Osteocyte (in vitro differentiated cells): ENCODE data around the gene TMEM14C. TPM values are rescaled to one million over a fixed set of nuclear protein-coding genes. Genes with fewer than 3 reads are reported as not detected.

Source experiments
- DNase-seq: peaks from one replicate; pipeline ENCODE4 v3.0.0; 2021; ENCODE audit warnings: mixed read lengths; ENCODE audit not compliant: unreplicated experiment; ENCODE audit errors: extremely low spot score
- H3K27ac Mint-ChIP-seq: one replicate; pipeline ENCODE4 v1.8.0; 2021; ENCODE audit warnings: mild to moderate bottlenecking, mixed read lengths; ENCODE audit not compliant: unreplicated experiment
- H3K27me3 Mint-ChIP-seq: one replicate; pipeline ENCODE4 v1.8.0; 2021; ENCODE audit warnings: mixed read lengths; ENCODE audit not compliant: unreplicated experiment
- H3K36me3 Mint-ChIP-seq: one replicate; pipeline ENCODE4 v1.8.0; 2021; ENCODE audit warnings: mixed read lengths; ENCODE audit not compliant: unreplicated experiment
- H3K4me1 Mint-ChIP-seq: one replicate; pipeline ENCODE4 v1.8.0; 2021; ENCODE audit warnings: mixed read lengths; ENCODE audit not compliant: unreplicated experiment
- H3K4me3 Mint-ChIP-seq: one replicate; pipeline ENCODE4 v1.8.0; 2021; ENCODE audit warnings: mild to moderate bottlenecking, moderate library complexity, mixed read lengths; ENCODE audit not compliant: unreplicated experiment
- H3K9me3 Mint-ChIP-seq: one replicate; pipeline ENCODE4 v1.8.0; 2021; ENCODE audit warnings: mixed read lengths; ENCODE audit not compliant: unreplicated experiment
- total RNA-seq: library from RNA; stranded (reverse); gene quantifications from 2 replicates; pipeline ENCODE4 v1.2.1, GENCODE V29; 2021
- TF ChIP-seq, protein P1 (sequence below): fragments of 200-600 bp; sonication (generic); IDR thresholded peaks from 2 replicates; pipeline ENCODE4 v1.5.0; 2021; ENCODE audit warnings: antibody characterized with exemption, mild to moderate bottlenecking, moderate library complexity

The TMEM14C gene
- total RNA-seq, 1 donor from 2014 or later, result 121 TPM

DNA sequence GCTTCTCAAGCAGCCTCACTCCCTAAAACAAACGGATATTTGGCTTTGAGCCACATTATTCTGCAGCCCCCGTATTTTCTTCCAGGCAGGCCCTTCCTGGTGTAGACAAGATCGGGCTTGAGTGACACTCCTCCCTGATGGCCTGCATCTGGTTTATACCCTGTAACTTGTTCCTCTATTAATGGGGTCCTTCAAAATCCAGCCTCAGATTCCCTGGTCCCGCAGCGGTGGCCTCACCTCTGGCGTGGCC, 375 bp upstream of the TMEM14C start:
- TF ChIP-seq, protein P1, sequence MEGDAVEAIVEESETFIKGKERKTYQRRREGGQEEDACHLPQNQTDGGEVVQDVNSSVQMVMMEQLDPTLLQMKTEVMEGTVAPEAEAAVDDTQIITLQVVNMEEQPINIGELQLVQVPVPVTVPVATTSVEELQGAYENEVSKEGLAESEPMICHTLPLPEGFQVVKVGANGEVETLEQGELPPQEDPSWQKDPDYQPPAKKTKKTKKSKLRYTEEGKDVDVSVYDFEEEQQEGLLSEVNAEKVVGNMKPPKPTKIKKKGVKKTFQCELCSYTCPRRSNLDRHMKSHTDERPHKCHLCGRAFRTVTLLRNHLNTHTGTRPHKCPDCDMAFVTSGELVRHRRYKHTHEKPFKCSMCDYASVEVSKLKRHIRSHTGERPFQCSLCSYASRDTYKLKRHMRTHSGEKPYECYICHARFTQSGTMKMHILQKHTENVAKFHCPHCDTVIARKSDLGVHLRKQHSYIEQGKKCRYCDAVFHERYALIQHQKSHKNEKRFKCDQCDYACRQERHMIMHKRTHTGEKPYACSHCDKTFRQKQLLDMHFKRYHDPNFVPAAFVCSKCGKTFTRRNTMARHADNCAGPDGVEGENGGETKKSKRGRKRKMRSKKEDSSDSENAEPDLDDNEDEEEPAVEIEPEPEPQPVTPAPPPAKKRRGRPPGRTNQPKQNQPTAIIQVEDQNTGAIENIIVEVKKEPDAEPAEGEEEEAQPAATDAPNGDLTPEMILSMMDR, result no peak
- no peaks in the 10 kb centered on the region for H3K27me3 Mint-ChIP-seq
- H3K36me3 Mint-ChIP-seq, result peaks cover 11% of the 10 kb centered on the region
- peaks cover 3% of the 10 kb centered on the region for H3K9me3 Mint-ChIP-seq
- peaks cover 32% of the 10 kb centered on the region for H3K4me1 Mint-ChIP-seq
- peak overlapping the region; percentile 98 for H3K27ac Mint-ChIP-seq
- peak overlapping the region; percentile 98 for H3K4me3 Mint-ChIP-seq
- no peak for DNase-seq

DNA sequence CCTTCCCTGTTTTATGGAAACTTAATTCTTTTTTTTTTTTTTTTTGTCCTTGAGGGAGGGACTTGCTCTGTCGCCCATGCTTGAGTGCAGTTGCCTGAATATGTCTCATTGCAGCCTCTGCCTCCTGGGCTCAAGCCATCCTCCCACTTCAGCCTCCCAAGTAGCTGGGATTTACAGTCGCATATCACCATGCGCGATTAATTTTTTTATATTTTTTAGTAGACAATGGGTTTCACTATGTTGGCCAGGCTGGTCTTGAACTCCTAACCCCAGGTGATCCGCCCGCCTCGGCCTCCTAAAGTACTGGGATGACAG, 654 bp downstream of the TMEM14C start:
- DNase-seq, result no peak
- Mint-ChIP-seq H3K27ac (peak overlapping the region; percentile 98), H3K9me3 (peaks cover 3% of the 10 kb centered on the region), H3K36me3 (peaks cover 16% of the 10 kb centered on the region), H3K4me3 (peak overlapping the region; percentile 98), H3K27me3 (no peaks in the 10 kb centered on the region), H3K4me1 (peaks cover 32% of the 10 kb centered on the region)
- TF ChIP-seq, protein P1, result no peak

DNA sequence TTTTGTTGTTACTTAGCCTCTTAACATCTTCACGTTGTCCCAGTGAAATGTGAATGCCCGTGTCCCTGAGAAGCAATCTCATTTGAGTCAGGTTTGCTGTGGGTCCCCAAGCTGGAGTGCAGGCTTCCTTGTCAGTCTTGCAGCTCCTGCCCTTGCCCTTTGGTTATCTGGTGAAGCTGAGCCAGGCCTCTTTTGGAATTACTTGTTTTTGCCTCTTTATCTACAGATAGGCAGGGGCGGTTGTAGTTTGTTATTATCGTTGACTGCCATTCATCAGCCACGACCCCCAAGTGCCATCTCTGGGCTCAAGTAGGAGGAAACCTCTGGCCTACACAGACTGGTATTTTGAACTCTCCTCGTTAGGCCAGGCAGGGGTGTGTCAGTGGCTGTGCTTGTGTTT, 2.2 kb downstream of the TMEM14C start:
- peak; percentile 40 for DNase-seq
- TF ChIP-seq, protein P1, result no peak
- Mint-ChIP-seq H3K27ac (no peak overlapping the region), H3K4me1 (peaks cover 32% of the 10 kb centered on the region), H3K27me3 (no peaks in the 10 kb centered on the region), H3K9me3 (no peaks in the 10 kb centered on the region), H3K36me3 (peaks cover 18% of the 10 kb centered on the region), H3K4me3 (peak overlapping the region; percentile 51)

DNA sequence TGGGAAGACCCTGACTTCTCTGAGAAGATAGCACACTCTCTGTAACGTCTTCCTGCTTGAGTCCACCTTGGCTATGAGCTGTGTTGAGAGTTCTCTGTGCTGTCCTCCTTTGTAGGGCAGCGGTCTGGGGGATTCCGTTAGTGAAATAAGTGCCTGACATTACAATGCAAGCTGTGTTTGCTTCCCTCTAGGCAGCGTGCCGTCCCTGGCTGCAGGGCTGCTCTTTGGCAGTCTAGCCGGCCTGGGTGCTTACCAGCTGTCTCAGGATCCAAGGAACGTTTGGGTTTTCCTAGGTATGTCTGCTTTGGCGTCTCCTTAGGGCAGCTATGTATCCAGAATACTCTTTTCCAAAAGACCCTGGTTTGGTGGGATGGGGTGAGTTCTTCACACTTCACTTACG, 2.8 kb downstream of the TMEM14C start:
- Mint-ChIP-seq H3K27ac (peak overlapping the region; percentile 47), H3K9me3 (no peaks in the 10 kb centered on the region), H3K4me1 (peaks cover 32% of the 10 kb centered on the region), H3K36me3 (peaks cover 24% of the 10 kb centered on the region), H3K4me3 (peak overlapping the region; percentile 51), H3K27me3 (no peaks in the 10 kb centered on the region)
- TF ChIP-seq, protein P1, result no peak
- DNase-seq, result peak; percentile 65

DNA sequence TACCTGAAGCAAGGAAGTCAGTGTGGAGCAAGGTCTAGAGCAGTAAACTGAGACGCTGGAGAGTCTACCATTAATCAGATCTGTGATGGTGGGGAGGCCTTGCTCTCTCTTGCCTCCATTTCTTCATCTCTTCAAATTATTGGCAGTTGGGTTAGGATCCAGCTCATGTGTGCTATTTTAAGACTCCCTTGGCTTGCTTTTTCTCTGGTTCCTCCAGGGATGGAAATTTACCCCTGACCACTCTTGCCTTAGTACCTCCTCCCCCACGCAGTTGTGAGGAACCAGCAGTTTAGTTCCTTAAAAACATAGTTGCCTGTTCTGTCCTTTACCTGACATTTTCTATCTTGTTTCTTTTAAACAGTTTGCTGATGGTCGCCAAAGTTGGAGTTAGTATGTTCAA, 7.4 kb downstream of the TMEM14C start:
- Mint-ChIP-seq H3K9me3 (no peaks in the 10 kb centered on the region), H3K4me1 (peaks cover 22% of the 10 kb centered on the region), H3K4me3 (no peak overlapping the region), H3K36me3 (peaks cover 36% of the 10 kb centered on the region), H3K27me3 (no peaks in the 10 kb centered on the region), H3K27ac (no peak overlapping the region)
- DNase-seq, result peak; percentile 13
- TF ChIP-seq, protein P1, result no peak
